Measurements from ENCODE around the gene CDKN2A.
A peak's percentile ranks its signal among the peaks of the same experiment; 100 is the strongest.

CDKN2A gene

GRCh38 chr9:21974343-21974721 lies 19.9 kb downstream of the CDKN2A start:
- in situ Hi-C loops (cut with HindIII; ENCODE audit: low sequenced_read_pairs), result no loop called here

DNA sequence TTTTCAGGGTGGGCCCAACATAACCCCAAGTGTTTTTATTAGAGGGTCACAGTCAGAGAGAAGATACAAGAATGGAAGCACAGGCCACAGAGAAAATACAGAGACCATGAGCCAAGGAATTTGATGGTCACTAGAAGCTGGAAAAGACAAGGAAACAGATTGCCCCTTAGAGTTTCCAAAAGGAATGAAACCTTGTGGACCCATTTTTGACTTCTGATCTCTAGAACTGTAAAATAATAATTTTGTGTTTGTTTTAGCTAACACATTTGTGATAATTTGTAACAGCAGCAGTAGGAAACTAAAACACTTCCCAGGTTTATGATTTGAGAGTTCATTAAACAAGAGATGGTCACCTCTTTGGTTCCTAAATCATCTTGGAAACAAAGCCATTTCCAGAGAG lies 21.8 kb downstream of the CDKN2A start:
- H3K4me3 ChIP-seq (ENCODE audit: low read depth, low read length), result no peak overlapping the region
- no peak for DNase-seq (ENCODE audit: low read depth, low spot score)
- in situ Hi-C loops (cut with HindIII; ENCODE audit: low sequenced_read_pairs), result no loop called here
- TF ChIP-seq, protein P1, sequence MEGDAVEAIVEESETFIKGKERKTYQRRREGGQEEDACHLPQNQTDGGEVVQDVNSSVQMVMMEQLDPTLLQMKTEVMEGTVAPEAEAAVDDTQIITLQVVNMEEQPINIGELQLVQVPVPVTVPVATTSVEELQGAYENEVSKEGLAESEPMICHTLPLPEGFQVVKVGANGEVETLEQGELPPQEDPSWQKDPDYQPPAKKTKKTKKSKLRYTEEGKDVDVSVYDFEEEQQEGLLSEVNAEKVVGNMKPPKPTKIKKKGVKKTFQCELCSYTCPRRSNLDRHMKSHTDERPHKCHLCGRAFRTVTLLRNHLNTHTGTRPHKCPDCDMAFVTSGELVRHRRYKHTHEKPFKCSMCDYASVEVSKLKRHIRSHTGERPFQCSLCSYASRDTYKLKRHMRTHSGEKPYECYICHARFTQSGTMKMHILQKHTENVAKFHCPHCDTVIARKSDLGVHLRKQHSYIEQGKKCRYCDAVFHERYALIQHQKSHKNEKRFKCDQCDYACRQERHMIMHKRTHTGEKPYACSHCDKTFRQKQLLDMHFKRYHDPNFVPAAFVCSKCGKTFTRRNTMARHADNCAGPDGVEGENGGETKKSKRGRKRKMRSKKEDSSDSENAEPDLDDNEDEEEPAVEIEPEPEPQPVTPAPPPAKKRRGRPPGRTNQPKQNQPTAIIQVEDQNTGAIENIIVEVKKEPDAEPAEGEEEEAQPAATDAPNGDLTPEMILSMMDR (IDR thresholded peaks at IDR 0.05; ENCODE audit: low read depth, low read length), result no peak

More at GRCh38 chr9:21974343-21974721, 19.9 kb downstream of the CDKN2A start:
- peak; percentile 27 for DNase-seq (ENCODE audit: low read depth, low spot score)
- H3K4me3 ChIP-seq (ENCODE audit: low read depth, low read length), result peak overlapping the region; percentile 57
- TF ChIP-seq, protein P1 (IDR thresholded peaks at IDR 0.05; ENCODE audit: low read depth, low read length), result no peak

- no peak overlapping the region for H3K4me3 ChIP-seq (ENCODE audit: low read depth, low read length)
- in situ Hi-C loops (cut with HindIII; ENCODE audit: low sequenced_read_pairs), result no loop called here
- TF ChIP-seq, protein P1 (IDR thresholded peaks at IDR 0.05; ENCODE audit: low read depth, low read length), result no peak
- peak; percentile 38 for DNase-seq (ENCODE audit: low read depth, low spot score)
Measured at GRCh38 chr9:21970800-21971640, 23.2 kb downstream of the CDKN2A start.

DNA sequence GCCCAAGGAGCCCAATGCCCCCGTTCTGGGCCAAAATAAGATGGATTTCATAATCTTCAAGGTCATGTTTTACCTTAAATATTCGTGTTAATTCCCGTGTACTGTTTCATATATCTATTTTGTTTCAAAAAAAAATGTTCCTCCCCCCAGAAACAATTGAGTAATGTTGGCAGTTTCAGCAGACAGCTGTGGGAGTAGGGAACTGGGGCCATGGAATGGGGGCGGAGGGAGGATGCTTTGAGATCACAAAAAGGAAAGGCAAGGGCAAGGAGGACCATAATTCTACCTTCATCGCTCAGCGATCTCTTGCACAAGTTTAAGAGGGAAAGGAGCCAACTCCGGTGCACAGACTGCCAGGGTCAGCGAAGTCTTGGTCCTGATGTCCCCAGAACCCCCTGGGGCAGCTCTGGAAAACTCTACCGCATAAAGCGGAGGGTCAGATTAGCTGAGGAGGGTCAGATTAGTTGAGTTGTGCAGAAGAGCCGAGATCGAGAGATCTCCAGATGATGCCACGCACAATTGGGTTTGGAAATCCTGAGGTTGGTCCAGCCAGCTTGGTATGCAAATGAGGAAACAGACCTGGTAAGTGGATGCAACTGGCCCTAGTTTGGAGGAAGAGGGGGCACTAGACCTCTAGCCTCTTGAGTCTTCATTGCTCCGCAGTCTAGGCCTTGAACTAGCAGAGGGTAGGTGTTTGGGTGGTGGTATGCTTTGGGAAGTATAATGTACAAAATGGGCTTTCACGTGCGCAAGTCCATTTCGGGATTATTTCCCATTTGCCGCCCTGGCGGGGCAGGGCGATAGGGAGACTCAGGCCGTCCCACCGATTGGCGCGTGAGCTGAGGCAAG lies 24.0 kb downstream of the CDKN2A start:
- TF ChIP-seq, protein P1 (IDR thresholded peaks at IDR 0.05; ENCODE audit: low read depth, low read length), result no peak
- no peak for DNase-seq (ENCODE audit: low read depth, low spot score)
- no peak overlapping the region for H3K4me3 ChIP-seq (ENCODE audit: low read depth, low read length)
- in situ Hi-C loops (cut with HindIII; ENCODE audit: low sequenced_read_pairs), result no loop called here

- in situ Hi-C loops (cut with HindIII; ENCODE audit: low sequenced_read_pairs), result no loop called here
- DNase-seq (ENCODE audit: low read depth, low spot score), result peak; percentile 45
- H3K4me3 ChIP-seq (ENCODE audit: low read depth, low read length), result no peak overlapping the region
- TF ChIP-seq, protein P1 (IDR thresholded peaks at IDR 0.05; ENCODE audit: low read depth, low read length), result no peak
Measured at GRCh38 chr9:21969011-21969940, 24.9 kb downstream of the CDKN2A start.
